Esophagus squamous epithelium (tissue), 4 donors: ENCODE data around the gene UXT.
"Not testable (repeated sequence)": the region's sequence is repeated elsewhere in the genome, so short reads cannot be mapped to it uniquely, and the experiment has no call there.

Source experiments
- POLR2A ChIP-seq, 4 donors: fragments of 450-650 bp; IDR thresholded peaks; one replicate each; pipeline ENCODE4 v1.6.1; 2017; ENCODE audit warnings: antibody characterized with exemption in 4 of 4, mild to moderate bottlenecking in 4 of 4, moderate library complexity in 3 of 4
- TF ChIP-seq, protein P1 (sequence below), 6 experiments: fragments of 450-650 bp in 4 of 6; fragments of 200-600 bp in 2 of 6; sonication (generic) in 2 of 6; IDR thresholded peaks; one replicate each; pipeline ENCODE4 v1.5.1; 2016 to 2019; ENCODE audit warnings: antibody characterized with exemption in 6 of 6, mild to moderate bottlenecking in 4 of 6, moderate library complexity in 4 of 6

DNA sequence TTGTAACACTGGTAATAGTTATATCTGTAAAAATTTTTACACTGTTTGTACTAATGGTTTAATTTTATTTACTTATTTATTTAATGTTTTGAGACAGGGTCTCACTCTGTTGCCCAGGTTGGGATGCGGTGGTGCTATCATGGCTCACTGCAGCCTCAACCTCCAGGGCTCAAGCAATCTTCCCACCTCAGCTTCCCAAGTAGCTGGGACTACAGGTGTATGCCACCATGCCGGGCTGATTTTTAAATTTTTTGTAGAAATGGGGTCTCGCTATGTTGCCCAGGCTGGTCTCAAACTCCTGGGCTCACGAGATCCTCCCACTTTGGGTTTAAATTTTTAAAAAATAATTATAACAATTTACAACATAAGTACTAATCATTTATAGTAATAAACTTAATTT lies 55.9 kb downstream of the UXT start:
- TF ChIP-seq, protein P1, sequence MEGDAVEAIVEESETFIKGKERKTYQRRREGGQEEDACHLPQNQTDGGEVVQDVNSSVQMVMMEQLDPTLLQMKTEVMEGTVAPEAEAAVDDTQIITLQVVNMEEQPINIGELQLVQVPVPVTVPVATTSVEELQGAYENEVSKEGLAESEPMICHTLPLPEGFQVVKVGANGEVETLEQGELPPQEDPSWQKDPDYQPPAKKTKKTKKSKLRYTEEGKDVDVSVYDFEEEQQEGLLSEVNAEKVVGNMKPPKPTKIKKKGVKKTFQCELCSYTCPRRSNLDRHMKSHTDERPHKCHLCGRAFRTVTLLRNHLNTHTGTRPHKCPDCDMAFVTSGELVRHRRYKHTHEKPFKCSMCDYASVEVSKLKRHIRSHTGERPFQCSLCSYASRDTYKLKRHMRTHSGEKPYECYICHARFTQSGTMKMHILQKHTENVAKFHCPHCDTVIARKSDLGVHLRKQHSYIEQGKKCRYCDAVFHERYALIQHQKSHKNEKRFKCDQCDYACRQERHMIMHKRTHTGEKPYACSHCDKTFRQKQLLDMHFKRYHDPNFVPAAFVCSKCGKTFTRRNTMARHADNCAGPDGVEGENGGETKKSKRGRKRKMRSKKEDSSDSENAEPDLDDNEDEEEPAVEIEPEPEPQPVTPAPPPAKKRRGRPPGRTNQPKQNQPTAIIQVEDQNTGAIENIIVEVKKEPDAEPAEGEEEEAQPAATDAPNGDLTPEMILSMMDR (IDR thresholded peaks at IDR 0.05) = not testable (repeated sequence)
- TF ChIP-seq POLR2A (IDR thresholded peaks at IDR 0.05) = not testable (repeated sequence)
